Measurements from ENCODE around the gene KMO.

Gene KMO

GRCh38 chr1:241532162-241532531, at the start of gene KMO:
KMO (plus strand) TSS chr1:241532378; CDS start chr1:241532445, 67 bp downstream.
- DNase-seq: no peak

GRCh38 chr1:241482761-241483250, 49.4 kb upstream of the KMO start:
- DNase-seq: no peak

- DNase-seq: no peak
Measured at GRCh38 chr1:241485145-241485544, 47.0 kb upstream of the KMO start.

GRCh38 chr1:241485554-241485992, 46.6 kb upstream of the KMO start:
- no peak for DNase-seq

GRCh38 chr1:241488739-241489138, 43.4 kb upstream of the KMO start:
- DNase-seq: no peak

- no peak for DNase-seq
Measured at GRCh38 chr1:241495741-241496140, 36.4 kb upstream of the KMO start.

GRCh38 chr1:241499910-241500309, 32.3 kb upstream of the KMO start:
- no peak for DNase-seq

- DNase-seq: peak; percentile 38
Measured at GRCh38 chr1:241503444-241503843, 28.7 kb upstream of the KMO start.

GRCh38 chr1:241507189-241507863, 24.9 kb upstream of the KMO start:
- DNase-seq: no peak

GRCh38 chr1:241513378-241513777, 18.8 kb upstream of the KMO start:
- no peak for DNase-seq

- DNase-seq: peak; percentile 13
Measured at GRCh38 chr1:241518476-241519307, 13.5 kb upstream of the KMO start.

GRCh38 chr1:241519308-241520079, 12.7 kb upstream of the KMO start, which contains the start of gene FH:
FH (minus strand) TSS chr1:241519755; CDS start chr1:241519722, 33 bp downstream.
- DNase-seq: peak; percentile 94

- DNase-seq: no peak
Measured at GRCh38 chr1:241520080-241520465, 12.1 kb upstream of the KMO start.

- DNase-seq: no peak
Measured at GRCh38 chr1:241521718-241522117, 10.5 kb upstream of the KMO start.

GRCh38 chr1:241525026-241525425, 7.2 kb upstream of the KMO start:
- DNase-seq: no peak

- no peak for DNase-seq
Measured at GRCh38 chr1:241527146-241527545, 5.0 kb upstream of the KMO start.

GRCh38 chr1:241531195-241532161, 700 bp upstream of the KMO start:
- DNase-seq: no peak

GRCh38 chr1:241532864-241533263, 686 bp downstream of the KMO start:
- peak; percentile 30 for DNase-seq

- no peak for DNase-seq
Measured at GRCh38 chr1:241533326-241534115, 1.3 kb downstream of the KMO start.

- DNase-seq: no peak
Measured at GRCh38 chr1:241536304-241536703, 4.1 kb downstream of the KMO start.

- no peak for DNase-seq
Measured at GRCh38 chr1:241536969-241537368, 4.8 kb downstream of the KMO start.
